HEK293T (cell line): Measurements from ENCODE around the gene FNDC3B.

ENCODE experiments used
- ARNT ChIP-seq: fragments of 450-650 bp; IDR thresholded peaks from 2 replicates; pipeline ENCODE4 v1.6.1; 2017; ENCODE audit warnings: mild to moderate bottlenecking
- BHLHE40 ChIP-seq: fragments of 450-650 bp; IDR thresholded peaks from 2 replicates; pipeline ENCODE4 v1.6.1; 2016; ENCODE audit warnings: mild to moderate bottlenecking, moderate library complexity, borderline replicate concordance
- ELF4 ChIP-seq: fragments of 450-650 bp; IDR thresholded peaks from 2 replicates; pipeline ENCODE4 v1.6.1; 2017; ENCODE audit warnings: antibody characterized with exemption
- FOXA1 ChIP-seq: fragments of 450-650 bp; IDR thresholded peaks from 2 replicates; pipeline ENCODE4 v1.6.1; 2016; ENCODE audit warnings: mild to moderate bottlenecking
- FOXK2 ChIP-seq: fragments of 450-650 bp; IDR thresholded peaks from 2 replicates; pipeline ENCODE4 v1.6.1; 2016; ENCODE audit warnings: mild to moderate bottlenecking
- FOXM1 ChIP-seq: fragments of 450-650 bp; IDR thresholded peaks from 2 replicates; pipeline ENCODE4 v1.6.1; 2017; ENCODE audit warnings: mild to moderate bottlenecking, borderline replicate concordance
- PKNOX1 ChIP-seq: fragments of 450-650 bp; IDR thresholded peaks from 2 replicates; pipeline ENCODE4 v1.6.1; 2016
- SP1 ChIP-seq: fragments of 450-650 bp; IDR thresholded peaks from 2 replicates; pipeline ENCODE4 v1.6.1; 2017
- SUZ12 ChIP-seq: fragments of 450-650 bp; IDR thresholded peaks from 2 replicates; pipeline ENCODE4 v1.6.1; 2016; ENCODE audit warnings: mild to moderate bottlenecking
- TARDBP ChIP-seq: fragments of 450-650 bp; IDR thresholded peaks from 2 replicates; pipeline ENCODE4 v1.6.1; 2016
- ZNF384 ChIP-seq: fragments of 450-650 bp; IDR thresholded peaks from 2 replicates; pipeline ENCODE4 v1.6.1; 2016

GRCh38 chr3:172246107-172246844 lies 206.9 kb downstream of the FNDC3B start:
- TF ChIP-seq FOXM1, result no peak
- TF ChIP-seq SUZ12, result no peak
- no peak for TF ChIP-seq BHLHE40
- TF ChIP-seq FOXK2, result no peak
- no peak for TF ChIP-seq ARNT
- no peak for TF ChIP-seq ZNF384
- TF ChIP-seq ELF4, result no peak
- no peak for TF ChIP-seq PKNOX1
- no peak for TF ChIP-seq SP1
- no peak for TF ChIP-seq TARDBP
- no peak for TF ChIP-seq FOXA1
